GM18861 (cell line): ENCODE data around the gene NKX6-2.
"Not testable (repeated sequence)": the region's sequence is repeated elsewhere in the genome, so short reads cannot be mapped to it uniquely, and the experiment has no call there.

ENCODE experiments used
- ATAC-seq: cut with Tn5 transposase; IDR thresholded peaks from one replicate; pipeline ENCODE4 v1.9.1; 2021; ENCODE audit not compliant: unreplicated experiment

The NKX6-2 gene

DNA sequence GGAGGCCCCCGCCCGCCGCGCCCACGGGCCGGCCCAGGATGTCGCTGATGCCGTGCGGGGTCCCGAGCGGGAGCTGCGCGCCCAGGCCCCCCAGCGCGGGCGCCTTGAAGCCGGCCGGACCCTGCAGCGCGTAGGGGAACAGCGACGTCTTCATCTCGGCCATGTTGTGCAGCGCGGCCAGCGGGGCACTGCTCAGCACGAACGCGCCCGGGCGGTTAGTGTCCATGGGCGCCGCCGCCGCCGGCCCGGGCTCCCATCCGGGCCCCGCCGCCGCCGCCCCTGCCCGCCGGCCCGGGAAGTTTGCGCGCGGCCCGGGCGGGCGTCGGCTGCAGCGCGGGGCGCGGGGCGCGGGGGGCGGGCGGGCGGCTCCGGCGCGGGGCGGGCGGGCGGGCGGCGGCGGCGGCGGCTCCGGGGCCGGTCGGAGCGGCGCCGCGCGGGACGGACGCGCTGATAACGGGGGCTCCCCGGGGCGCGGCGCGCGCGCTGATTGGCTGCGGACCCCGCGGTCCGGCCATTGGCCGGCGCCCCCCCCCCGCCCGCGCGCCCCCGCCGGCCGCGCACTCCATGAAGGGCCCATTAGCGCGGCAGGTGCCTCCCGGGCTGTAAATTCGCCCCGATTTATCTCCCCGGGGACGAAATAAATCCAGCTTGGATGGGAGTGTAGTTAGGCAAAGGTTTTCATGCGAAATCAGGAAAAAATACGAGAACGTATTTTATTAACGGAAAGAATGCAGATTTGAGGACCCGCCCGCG is at the start of gene NKX6-2:
Gene NKX6-2, minus strand, starts transcription at position 425 of the 753 bp plus-strand sequence. Its CDS starts 199 bp downstream, at position 226.
- no peak for ATAC-seq

DNA sequence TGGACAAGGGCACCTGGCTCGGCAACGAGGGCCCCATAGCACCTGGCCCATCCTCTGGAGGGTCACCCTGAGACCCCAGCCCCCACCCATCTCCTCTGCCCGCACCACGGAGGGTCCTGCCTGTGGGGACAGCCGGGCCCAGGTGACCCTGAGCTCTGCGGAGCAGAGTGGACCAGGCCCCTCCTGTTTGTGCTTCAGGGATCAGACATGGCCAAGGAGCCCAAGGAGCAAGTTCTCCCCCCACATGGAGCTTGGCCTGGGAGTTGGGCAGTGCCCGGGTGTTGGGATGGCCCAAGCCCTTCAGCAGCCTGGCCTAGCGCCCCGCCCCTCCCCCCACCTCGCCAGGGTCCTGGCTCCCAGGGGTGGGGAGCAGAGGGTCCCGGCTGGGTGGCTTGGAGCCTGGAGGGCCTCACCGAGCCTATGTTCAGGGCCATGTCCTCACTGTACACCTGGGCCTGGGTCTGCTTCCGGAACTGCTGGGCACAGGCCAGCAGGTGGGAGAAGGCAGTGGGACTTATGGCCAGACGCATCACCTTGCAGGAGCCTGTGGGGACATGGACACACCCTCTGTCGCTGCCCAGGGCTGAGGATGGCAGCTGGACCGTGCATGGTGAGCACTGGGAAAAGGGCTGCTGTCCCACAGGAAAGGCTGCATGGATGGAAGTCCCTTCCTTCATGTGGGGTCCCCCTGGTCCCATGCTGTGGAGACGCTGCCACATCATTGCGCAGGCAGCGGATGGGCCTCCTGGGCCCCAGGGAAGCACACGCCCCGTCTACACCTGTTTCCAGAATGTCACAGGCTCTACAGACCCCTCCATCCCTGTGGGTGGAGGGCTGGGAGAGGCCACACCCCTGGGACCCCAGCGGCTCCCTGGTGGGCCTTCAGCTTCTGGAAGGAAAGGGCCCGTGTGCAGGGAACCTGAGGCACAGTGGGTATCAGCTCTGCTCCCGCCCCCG is 49.2 kb upstream of the NKX6-2 start:
- no peak for ATAC-seq

DNA sequence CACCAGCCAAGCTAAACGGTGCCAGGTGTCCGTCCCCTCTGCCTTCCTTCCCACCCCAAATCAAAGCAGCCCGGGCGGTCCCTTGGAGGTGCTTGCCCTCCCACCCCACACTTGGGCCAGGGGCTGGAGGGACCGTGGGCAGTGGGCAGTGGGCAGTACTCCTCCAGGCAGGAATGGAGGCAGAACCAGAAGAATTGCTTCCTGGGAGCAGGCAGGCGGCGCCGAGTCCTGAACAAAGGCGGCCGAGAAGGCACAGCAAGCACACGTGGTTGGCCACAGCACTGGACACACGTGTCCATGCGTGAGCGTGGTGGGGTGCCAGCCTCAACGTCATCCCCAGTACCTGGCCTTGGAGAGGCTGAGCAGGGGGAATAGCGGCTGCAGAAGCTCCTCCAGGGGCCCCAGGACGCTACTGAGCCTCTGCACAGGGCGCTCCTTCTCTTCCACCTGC is 48.4 kb upstream of the NKX6-2 start:
- no peak for ATAC-seq

DNA sequence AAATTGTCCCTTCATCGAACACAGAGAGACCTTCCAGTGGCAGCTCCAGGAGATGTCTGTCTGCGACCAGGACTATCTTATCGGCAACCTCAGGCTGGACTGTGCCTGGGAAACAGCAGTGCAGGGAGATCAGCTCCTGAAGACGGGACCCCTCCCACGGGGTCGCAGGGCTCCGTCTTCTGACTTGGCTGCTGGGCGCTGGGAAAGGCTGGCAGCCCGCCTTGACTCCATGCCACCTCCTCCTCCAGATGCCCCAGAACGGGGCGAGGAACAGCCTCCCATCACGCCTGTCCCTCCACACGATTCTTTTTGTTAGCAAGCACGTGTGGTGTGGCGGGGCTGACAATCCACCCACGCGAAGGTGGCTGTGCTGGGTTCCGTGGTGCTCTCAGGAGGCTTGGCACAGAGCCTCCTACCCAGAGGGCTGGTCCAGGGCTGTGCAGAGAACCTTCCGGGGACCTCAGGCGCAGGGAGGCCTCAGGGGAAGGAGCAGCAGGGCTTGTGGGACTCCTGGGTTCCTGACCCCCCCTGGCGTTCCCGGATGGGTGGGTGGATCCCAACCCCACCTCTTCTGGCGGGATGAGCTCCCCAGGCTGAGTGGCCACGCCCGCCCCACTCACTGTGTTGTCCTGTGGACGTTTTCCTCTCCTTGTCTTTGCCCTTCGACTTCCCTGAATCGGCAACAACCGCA is 47.6 kb upstream of the NKX6-2 start:
- no peak for ATAC-seq

DNA sequence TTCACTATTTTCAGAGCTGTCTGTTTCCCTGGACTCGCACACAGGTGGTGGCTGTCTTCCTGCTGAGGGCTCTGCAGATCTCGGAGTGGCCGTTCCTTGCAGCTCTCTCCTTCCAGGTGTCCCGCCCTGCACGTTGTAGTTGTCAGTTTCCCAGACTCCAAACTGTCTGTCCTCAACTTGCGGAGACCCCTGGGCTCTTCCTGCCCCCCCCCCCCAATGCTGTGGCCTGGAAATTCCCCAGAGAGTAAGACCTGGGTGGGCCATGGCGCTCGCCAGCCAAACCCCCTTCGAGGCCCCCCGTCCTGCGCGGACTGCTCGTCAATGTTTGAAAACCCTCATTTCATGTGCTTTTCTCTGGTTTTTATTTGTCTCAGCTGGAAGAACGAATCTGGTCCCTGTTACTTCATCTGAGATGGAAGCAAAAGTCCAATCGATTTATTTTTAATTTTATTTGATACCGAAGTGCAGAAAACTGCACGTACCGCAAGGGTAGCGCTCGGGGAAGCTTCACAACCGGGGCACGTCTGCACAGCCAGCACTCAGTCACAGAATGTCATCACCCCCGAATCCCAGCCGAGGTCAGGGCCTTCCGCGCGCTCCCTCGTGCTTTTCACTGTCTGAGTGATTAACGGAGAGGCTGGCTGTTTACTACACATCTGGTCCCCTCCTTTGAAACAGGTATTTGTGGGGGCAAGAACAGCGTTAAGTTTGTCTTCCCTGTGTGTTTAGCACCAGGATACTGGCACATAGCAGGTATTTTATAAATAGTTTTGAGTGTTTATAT is 46.4 kb upstream of the NKX6-2 start:
- no peak for ATAC-seq

DNA sequence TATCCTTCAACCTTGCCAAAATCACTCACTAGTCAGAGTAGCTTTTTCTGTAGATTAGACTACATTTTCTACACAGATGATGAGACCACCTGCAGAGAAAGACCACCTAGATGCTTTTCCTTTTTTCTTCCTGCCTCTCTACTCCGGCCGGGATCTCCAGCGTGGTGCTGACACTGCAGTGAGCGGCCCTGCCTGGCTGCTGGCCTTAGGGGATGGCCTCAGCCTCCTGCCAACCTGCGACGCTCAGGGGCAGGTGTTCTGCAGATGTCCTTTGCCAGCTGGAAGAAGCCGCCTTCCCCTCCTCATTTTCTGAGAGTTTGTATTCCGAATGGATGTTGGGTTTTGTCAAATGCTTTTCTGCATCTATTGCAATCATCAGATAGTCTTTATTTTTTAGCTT is 43.5 kb upstream of the NKX6-2 start:
- ATAC-seq: no peak

DNA sequence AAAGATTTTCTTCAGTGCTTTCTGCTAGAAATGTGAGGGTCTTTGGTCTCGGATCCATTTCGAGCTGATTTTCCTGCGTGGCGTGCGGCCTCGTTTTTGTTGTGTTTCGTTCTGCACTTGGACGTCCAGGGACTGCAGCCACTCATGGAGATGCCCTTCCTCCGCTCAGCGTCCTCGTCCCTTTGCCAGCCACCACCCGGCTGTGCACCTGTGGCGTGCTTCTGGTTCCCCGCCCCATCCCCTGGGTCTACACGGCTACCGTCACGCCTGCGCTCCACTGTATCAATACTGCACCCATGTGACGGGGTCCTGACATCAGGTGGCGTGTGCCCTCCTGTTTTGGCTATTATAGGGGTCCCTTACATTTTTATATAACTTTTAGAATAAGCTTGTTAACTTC is 42.7 kb upstream of the NKX6-2 start:
- no peak for ATAC-seq

DNA sequence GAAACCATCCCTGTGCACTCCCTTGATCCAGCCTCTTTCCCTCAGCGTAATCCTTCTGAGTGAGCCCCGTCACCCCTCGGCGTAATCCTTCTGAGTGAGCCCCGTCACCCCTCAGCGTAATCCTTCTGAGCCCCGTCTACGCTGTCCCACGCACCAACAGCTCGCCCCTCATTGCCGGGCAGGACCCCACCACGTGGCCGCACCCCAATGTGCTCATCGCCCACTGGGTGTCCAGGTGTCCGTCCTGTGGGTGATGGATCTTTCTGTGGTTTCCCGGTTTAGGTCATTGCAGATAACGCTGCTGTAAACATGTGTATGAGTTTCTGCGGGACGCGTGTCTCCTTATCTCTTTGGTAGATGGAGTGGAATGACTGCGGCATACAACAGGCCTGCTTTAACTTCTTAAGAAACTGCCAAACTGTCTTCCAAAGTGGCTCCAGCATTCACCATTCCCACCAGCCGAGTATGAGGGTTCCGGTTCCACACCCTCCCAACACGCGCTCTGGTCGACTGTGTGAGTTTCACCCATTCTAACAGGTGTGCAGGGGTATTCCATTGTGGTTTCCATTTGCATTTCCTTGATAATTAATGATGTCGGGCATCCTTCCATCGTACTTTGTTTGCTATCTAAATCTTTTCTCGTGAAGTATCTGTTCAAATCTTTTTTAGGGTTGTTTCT is 42.1 kb upstream of the NKX6-2 start:
- ATAC-seq: no peak

DNA sequence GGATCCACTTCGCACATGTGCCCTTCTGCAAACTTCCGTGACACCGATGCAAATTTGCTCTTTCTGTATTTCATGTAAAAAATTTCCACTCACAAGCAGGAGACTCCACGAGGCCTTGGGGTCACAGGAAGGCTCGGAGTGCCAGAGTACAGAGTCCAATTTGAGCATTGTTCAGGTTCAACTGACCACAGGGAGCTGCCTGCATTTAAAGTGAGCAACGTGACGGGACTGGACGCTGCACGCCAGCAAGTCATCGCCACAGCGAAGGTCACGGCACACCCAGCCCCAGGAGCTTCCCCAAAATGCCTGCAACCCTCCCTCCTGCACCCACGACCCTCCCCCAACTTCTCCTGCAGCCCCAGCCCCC is 41.5 kb upstream of the NKX6-2 start:
- ATAC-seq: no peak

DNA sequence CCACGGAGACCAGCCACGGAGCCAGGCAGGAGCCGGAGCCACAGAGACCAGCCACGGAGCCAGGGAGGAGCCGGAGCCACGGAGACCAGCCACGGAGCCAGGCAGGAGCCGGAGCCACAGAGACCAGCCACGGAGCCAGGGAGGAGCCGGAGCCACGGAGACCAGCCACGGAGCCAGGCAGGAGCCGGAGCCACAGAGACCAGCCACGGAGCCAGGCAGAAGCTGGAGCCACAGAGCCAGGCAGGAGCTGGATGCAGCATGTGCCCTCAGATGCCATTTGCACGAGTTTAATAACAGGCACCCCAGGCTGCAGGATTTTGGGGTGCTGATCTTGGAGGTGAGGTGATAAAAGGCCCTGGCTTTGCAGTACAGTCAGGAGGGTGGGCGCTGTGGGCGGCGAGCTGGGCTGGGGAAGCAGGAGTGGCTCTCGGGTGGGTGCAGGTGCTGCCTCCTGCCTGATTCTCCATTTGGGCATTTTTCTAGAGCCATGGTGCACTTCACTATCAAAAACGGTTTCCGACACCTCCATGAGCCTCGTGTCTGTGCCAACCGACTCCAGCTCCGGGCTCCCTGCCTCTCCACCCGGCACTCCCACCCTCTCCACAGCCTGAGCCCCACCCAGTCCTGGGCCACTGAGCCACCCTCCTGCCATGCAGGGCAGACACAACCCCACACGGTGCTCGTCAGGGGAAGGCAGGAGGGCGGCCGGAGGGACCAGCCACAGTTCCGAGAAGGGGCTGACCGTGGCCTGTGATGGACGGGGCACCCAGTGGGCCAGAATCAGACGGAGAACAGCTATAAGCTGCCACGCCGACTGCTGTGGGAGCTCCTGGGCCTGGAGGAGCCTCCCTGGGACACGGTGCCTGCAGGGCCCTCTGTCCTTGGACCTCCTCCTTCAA is 40.8 kb upstream of the NKX6-2 start:
- ATAC-seq: no peak

DNA sequence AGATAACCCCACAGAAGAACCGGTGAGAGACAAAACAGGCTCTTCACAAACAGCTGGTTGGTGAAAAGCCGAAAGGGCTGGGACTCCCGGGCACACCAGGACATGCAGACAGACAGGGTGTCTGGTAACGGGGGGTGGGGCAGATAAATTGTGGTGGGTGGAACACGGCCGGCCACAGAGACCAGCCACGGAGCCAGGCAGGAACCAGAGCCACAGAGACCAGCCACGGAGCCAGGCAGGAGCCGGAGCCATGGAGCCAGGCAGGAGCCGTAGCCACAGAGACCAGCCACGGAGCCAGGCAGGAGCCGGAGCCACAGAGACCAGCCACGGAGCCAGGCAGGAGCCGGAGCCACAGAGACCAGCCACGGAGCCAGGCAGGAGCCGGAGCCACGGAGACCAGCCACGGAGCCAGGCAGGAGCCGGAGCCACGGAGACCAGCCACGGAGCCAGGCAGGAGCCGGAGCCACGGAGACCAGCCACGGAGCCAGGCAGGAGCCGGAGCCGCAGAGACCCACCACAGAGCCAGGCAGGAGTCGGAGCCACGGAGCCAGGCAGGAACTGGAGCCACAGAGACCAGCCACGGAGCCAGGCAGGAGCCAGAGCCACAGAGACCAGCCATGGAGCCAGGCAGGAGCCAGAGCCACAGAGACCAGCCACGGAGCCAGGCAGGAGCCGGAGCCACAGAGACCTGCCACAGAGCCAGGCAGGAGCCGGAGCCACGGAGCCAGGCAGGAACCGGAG is 40.0 kb upstream of the NKX6-2 start:
- ATAC-seq: not testable (repeated sequence)

DNA sequence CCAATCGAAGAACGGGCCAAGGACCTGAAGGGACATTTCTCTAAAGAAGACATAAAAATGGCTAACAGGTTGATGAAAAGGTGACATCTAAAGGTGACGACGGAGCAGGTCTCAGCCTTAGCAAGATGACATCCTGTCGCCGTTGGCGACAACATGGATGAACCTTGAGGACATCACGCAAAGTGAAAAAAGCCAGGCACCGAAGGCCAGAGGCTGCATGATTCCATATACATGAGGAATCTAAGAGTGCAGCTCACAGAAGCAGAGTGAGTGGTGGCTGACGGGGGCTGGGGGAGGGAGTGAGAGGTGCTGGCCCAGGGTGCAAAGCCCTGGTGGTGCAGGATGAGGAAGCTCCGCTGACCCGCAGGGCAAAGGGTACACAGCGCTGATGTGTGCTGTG is 34.1 kb upstream of the NKX6-2 start:
- ATAC-seq: no peak

DNA sequence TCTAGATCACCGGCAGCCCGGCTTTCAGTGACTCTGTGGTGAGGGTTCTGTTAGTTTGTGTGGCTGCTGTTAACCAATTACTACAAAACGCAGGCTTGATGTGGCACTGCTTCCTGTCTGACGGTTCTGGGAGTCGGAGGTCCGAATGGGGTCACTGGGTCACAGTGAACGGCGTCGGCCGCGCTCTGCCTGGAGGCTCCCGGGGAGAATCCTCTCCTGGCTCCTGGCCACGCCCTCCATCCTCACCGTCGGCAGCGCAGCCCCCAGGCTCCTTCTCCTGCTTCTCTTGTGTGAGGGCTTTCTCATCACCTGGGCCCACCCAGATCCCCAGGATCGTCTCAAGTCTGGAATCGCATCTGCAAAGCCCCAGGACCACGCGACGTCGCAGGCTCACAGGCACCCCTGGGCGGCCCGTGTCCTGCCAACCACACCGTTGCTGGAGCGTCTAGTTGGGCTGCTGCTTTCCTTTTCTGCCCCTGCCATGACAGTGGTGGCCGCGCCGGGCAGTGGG is 31.8 kb upstream of the NKX6-2 start:
- ATAC-seq: no peak

DNA sequence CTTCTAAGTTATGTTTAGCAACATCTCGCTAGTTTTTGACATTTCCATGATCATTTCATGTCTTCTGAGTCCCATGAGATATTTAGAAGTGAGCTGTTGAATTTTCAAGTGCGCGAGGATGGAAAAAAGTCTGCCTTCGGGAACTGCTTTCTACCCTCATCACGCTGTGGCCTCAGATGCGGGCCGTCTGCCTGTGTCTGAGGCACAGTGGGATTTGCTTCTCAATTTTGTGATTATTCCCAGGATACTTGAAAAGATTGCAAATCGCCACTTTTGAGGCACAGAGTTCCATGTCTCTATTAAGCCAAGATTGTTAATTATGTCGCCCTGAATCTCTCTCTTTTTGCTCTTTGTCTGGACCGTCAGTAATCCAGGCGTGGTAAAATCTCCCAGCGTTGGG is 30.8 kb upstream of the NKX6-2 start:
- ATAC-seq: no peak

DNA sequence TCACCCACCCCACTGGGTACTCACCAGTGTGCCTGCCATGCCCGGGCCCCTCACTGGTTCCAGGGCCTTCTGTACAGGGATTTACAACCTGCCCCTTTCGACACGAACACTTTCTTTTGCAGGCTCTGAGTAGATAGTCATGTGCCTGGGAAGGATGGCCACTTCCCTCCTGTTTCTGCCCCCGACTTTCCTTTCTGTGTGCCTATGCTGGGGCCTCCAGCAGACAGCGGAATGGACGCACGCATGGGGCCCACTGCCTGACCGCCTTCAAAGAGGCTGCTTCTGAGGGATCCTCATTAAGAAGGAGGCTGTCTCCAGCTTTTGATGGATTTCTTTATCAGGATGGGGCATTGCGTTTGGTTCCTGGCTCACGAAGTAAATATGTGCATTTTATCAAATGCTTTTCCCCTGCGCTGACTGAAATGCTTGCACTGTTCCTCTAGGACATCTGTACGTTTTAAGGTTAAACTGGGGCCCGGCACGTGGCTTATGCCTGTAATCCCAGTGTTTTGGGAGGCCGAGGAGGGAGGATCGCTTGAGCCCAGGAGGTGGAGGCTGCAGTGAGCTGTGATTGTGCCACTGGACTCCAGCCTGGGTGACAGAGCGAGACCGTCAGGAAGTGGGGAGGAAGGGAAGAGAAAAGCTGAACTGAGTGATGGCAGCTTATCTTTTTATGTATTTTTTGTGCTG is 29.4 kb upstream of the NKX6-2 start:
- no peak for ATAC-seq

DNA sequence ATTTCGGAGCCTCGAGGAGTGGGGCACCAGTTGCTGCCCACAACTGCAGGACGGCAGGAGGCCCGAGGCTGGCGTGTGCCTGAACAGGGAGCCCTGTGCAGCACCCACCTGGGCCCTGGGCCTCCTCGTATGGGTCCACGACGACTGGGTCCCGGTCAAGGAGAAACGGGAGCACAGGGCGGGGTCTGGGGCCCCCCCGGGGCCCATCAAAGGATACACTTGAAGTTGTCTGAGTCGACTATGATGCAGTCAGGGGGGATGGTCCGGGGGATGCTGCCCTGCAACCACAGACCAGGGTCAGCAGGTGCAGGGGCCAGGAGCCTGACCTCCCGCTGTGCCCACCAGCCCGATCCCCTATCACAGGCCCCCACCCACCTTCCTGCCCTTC is 28.5 kb upstream of the NKX6-2 start:
- no peak for ATAC-seq

DNA sequence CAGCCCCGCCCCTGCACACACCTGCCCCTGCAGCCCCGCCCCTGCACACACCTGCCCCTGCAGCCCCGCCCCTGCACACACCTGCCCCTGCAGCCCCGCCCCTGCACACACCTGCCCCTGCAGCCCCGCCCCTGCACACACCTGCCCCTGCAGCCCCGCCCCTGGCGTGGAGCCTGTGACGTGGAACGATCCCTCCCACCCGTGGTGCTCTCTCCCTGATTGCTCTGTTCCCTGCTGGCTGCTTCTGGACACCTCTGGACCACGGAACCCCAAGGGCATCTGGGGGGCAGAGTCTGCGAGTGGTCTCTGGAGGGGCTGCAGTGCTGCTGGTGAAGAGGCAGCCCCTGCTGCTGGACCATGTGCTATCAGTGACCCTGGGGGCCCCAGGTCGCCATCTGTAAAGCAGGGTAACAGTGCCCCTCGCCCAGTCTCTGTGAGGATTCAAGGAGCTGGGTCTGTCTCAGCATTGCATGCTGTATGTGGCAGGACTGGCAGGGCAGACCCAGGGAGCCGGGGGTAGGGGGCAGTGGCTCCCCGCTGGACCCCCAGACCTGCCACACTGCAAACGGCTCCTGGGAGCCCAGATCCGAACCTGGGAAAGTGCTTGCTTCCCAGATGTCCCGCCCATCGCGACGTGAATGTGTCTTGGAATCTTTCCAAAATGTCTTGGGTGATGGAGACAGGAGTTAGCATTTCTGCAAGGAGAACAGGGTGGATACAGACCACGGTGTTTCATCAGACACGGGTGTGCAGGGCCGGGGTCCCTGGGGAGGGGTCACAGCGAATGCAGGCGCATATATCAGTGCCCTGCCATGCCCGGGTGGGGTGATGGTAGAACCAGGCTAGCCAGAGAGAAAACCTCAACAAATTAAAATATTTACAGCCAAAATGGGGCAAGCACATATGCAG is 27.9 kb upstream of the NKX6-2 start:
- no peak for ATAC-seq
